NCI-H187 treated with DMSO at 0.1 percent for 48 hours (cell line): ENCODE data around the gene KCNIP1.

Source experiments
- DNase-seq: peaks from one replicate; lab custom pipeline; 2025; lab: John Stamatoyannopoulos, UW

The KCNIP1 gene

DNA sequence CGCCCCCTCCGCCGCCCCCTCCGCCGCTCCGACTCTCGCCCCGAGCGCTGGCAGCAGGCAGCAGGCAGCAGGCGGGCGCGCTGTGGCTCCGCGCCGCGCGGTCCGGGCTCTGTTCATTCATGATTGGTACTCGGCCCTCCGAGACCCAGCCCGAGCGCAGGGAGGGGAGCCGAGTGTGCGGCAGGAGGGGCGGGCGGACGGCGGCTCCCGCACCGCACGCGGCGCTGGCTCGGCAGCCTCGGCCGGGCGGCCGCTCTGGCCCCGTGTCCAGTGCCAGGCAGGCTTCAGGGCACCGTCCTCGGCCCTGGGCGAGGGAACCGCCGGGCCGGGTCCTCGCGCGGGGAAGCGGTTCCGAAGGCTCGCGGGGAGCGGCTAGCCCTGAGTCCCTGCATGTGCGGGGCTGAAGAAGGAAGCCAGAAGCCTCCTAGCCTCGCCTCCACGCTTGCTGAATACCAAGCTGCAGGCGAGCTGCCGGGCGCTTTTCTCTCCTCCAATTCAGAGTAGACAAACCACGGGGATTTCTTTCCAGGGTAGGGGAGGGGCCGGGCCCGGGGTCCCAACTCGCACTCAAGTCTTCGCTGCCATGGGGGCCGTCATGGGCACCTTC is at the start of gene KCNIP1:
Gene KCNIP1 (plus strand): TSS at position 31 of the 607 bp plus-strand sequence.
- no peak for DNase-seq

DNA sequence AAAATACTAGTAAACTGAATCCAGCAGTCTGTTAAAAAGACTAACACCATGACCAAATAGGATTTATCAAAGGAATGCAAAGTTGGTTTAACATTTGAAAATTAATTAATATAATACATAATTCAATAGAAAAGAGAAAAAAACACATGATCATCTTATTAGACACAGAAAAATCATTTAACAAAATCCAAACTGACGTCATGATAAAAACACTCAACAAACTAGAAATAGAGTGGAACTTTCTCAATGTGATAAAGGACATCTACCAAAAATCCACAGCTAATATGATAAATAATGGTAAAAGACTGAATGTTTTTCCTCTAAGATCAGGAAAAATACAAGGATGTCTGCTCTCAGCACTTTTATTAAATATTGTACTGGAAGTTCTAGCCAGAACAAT is 40.4 kb upstream of the KCNIP1 start:
- DNase-seq: no peak

DNA sequence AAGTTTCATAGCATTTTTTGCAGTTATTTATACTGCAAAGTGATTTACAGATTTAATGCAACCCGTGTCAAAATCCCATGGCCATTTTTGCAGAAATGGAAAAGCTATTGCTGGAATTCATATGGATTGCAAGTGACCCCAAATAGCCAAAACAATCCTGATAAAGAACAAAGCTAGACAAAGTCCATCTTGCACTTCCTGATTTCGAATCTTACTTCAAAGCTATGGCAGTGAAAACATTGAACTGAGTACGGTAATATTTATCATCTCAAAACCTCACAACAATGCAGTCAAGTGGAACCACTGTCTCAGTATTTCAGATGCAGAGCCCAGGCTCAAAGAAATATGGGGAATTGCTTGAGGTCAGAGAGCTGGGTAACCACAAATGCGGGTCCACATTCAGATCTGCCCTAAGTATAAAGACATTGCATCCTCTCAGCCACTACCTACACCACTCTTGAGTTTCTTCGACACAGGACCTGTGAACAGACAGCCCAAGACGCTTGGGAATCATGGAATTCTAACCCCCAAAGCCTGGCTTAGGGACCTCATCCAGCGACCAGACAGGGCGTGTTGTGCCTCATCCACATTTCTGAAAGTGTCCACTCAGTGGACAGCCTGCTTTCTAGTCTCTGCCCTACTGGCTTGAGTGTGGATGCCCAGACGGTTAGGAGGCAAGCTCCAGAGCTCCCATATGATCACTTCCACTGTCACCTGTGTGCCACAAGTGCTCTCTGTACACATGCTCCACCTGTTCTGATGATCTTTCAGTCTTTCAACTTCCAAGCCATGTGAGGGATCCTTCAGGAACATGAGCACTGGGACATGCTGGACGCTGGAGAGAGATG is 39.3 kb upstream of the KCNIP1 start:
- no peak for DNase-seq

DNA sequence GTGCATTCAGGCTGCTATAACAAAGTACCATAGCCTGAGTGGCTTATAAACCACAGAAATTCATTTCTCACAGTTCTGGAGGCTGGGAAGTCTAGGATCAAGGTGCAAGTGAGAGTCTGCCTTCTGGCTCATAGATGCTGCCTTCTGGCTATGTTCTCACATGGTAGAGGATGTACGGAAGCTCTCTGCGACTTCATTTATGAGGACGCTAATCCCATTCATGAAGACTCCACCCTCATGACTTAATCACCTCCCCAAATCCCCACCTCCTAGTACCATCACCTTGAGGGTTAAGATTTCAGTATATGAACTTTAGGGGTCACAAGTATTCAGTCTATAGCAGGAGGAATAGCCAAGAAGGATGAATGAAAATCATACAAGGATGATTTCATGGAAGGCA is 37.3 kb upstream of the KCNIP1 start:
- DNase-seq: no peak

DNA sequence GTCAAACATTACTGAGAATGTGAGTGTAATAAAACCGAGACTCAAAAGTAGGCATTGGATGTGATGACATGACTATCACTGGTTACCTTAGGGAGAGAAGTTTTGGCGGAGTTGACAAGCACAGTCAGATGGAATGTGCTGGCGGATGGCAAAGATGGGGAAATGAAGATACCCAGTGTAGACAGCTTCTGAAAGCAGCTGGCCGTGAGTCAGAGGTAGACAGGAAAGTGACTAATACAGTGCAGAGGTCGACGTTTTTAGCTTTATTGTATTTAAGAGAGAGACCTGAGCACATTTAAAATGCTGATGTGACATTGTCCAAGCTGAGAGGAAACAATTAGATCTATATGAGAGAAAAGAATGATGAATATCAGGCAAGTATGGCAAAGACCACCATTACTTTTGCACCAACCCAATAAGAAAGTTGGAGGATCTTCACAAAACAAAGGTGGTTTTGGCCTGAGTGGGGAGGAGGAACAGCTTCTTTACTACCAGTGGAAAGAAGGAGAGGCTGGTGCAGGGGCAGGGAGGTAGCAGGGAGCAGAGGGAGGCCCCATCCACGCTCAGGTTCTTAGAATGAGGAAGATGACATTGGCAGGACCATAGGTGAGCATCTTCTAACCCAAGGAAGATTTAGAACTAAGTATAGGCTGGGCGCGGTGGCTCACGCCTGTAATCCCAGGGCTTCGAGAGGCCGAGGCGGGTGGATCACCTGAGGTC is 36.7 kb upstream of the KCNIP1 start:
- no peak for DNase-seq

DNA sequence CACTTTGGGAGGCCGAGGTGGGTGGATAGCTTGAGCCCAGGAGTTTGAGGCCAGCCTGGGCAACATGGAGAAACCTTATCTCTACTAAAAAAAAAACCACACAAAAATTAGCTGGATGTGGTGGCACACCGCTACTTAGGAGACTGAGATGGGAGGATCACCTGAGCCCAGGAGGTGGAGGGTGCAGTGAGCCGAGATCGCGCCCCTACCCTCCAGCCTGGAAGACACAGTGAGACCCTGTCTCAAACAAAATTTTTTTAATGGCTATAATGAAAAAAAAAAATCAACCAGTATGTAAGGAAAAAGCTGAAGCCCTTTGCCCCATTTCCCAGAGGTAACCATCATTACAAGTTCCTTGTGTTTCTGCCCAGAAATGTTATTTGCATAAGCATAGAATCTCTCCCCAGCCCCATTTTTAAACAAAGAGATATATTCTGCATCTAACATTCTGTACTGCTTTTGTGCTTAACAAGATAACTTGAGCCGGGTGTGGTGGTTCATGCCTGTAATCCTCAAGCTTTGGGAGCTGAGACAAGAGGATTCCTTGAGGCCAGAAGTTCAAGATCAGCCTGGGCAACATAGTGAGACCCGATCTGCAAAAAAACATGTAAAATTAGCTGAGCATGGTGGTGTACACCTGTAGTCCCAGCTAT is 35.1 kb upstream of the KCNIP1 start:
- no peak for DNase-seq

DNA sequence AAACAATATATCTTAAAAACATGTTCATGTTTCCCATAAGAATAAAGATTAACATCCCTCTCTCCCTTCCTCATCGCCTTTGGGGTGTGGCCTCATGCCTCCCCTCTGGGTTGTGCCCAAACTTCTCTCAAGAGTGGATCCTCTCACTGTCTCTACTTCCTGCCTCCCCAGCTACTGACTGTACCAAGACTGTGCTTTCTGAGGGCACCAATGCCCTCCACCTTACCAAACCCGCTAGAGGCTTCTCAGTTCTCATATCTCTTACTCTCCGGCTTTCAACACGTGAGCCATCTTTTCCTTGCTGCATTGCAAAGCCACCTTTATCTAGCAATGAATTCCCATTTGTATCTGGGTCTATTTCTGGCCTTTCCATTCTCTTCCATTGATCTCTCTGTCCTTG is 34.4 kb upstream of the KCNIP1 start:
- DNase-seq: no peak

DNA sequence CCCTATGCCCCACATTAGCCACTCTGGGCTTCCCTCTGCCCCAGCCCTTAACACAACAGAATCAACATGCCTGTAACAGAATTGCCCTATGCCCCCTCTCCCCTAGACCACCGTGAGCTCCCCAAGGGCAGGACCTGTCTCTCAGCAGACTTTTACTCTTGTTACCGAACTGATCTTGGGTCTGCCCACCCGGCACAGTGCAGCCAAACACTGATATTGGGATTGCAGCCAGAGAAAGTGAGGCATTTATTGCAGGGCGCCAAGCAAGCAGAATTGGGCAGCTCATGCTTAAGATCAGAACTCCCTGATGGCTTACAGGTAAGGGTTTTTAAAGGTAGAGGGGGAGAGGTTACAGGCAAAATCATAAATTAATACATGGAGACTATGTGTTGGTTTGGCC is 33.5 kb upstream of the KCNIP1 start:
- no peak for DNase-seq

DNA sequence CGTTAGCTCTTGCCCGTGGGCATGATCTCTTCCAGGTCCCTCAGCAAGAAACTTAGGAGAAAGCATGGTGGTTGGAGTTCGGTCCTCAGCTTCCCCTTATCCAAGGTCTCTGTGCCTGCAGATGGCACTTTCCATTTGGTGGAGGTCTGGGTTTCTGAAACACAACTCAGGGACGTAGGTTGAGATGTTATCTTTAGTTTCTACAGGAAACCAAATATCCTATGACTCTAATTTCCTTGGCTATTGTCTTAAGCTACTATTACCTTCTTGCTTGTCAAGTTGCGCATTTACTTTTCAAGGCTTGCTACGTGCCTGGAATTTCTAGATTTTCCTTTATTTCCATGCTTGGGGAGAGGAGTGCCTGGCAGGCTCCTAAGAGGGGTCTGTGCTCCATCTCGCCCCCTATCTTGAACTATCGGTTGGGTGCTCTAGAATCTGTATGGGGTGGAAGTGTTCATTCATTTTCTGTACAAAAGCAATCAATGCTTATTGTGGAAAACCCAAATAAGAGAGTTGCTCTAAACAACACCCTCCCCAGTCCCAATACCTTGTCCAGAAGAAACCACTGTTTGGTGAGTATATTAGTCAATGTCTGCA is 32.9 kb upstream of the KCNIP1 start:
- no peak for DNase-seq

DNA sequence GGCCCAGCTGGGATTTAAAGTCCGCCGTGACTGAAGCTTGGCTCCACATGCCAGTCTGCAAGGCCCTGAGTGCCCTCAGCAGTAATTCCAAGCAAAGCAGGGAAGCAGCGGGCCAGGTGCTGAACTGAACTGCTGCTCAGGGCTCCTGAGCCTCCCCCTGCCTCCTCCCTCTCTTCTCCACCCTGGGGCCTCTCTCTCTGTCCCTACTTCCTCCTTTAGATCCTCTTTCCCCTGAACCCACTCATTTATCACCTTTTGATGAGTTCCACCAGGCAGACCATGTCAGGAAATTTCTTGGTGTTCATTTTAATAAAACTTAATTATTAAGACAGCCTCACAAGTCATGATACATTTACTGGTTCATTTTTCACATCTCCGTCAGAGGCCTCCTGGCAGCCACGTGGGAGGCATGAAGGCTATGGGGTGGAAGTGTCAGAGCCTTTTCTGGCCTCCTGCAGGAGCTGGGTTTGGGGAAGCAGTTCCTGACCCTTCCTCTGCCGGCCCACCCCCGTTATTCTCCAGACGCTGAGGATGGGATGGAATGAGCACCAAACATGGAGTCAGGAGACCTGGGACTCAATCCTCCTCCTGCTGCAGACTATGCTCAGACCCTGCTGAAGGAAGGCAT is 32.2 kb upstream of the KCNIP1 start:
- DNase-seq: no peak

DNA sequence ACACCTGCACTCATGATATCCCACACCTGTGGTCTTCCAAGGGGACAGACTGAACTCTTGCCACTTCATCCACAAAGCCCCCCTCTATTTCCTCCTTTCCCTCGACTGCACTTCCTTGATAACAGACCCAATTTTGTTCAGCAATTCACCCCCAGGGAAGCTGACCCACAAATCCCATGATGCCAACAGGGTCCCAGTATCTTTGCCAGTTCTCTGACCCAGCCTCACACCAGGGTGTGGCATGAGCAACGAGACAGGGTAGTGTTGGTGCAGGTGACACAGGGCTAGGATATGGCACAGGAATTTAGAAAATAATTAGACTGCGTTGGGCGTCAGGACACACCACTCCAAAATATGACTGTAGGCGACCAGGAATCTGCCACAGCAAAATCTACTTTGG is 30.2 kb upstream of the KCNIP1 start:
- no peak for DNase-seq

DNA sequence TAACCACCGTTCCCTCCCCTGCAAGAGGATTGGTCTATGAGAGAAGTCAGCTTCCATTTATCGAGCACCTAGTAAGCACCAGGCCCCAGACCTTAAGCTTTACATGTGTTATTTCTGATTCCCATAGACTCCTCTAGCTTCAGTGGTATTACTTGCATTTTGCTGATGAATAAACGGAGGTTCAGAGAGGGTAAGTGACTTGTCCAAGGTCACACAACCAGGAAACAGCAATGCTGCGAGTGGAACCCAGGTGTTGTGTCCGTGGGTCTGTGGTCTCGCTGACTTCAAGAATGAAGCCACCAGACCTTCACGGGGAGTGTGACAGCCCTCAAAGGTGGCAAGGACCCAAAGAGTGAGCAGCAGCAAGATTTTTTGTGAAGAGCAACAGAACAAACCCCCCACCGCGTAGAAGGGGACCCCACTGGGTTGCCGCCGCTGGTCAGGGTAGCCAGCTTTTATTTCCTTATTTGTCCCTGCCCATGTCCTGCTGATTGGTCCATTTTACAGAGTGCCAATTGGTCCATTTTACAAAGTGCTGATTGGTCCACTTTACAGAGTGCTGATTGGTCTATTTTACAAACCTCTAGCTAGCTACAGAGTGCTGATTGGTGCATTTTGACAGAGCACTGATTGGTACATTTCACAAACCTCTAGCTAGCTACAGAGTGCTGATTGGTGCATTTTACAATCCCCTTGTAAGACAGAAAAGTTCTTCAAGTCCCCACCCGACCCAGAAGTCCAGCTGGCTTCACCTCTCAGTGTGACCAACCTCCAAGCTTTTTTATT is 29.1 kb upstream of the KCNIP1 start:
- no peak for DNase-seq

DNA sequence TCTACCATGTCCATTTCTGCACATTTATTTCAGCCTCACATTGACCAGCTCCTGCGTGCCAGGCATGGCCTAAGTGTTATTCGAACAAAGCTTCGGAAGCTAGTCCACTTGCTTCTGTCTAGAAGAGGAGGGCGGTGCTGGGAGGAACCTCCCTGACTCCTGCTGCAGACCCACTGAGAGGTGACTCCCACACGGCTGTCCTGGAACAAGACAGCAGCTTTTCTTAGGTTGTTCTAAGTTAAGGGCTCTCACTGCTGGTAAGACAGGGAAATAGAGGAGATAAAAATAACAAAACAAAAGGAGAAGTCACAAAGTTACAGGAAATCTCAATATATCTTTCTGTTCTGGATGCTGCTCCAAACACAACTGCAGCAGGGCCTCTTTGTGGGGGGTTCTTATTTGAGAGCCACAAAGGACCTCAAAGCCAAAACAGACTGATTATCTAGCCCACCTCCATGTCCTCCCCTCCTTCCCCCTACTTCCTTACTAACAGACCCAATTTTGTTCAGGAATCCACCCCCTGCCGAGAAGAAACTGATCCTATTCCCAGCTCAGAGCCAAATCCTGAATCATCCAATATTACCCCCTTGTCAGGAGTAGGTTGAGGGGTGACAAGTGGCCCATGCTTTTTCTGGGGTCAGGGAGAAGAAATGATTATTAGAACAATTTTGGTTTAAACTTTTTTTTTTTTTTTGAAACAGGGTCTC is 28.4 kb upstream of the KCNIP1 start:
- no peak for DNase-seq

DNA sequence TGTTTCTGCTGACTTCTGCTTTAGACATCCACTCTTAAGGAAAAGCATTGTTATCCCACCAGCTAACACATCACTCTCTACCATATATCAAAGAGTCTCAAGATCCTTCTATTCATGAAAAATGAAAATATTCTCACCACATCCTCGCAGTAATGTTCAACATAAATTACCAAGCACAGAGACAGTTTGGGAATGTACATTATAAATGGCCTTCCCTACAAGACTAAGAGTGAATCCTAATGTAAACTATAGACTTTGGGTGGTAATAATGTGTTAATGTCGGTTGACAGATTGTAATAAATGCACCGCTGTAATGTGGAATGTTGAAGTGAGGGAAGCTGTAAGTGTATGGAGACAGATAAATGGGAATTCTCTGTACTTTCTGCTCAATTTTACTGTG is 27.1 kb upstream of the KCNIP1 start:
- DNase-seq: no peak

DNA sequence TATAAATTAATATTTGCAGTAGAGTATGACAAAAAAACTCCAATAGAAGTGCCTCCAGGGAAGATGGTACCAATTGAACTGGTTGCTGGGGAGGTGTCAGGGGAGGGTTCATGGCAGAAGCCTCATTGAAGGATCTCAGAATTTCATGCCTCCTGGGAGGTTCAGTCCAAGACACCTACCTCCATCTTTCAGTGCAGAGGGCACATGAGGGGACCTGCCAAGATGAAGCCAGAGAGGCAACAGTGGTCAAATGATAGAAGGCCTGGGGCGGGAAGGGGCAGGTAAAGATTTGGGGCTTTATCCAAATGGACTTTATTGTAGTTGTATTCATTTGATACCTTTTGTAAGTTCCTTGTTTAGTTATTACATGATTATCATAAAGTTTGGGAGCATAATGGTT is 25.9 kb upstream of the KCNIP1 start:
- no peak for DNase-seq

DNA sequence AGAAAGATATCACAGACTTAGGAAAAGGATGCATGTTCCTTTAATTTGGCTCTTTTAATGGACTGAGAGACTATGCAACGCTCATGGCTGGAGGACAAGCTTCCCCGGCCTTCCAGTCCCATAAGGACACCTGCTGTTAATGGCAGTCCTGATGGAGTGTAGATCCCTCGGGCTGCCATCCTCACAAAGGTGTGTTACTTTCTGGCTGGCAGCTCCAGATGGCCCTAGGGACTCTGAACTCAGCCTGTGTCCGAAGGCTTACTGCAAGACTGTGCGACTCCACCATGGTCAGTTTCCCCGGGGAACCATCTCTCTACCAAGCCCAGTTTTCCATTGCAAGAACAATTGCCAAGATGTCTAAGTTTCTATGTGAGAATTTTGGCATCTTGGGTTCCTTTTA is 25.5 kb upstream of the KCNIP1 start:
- no peak for DNase-seq

DNA sequence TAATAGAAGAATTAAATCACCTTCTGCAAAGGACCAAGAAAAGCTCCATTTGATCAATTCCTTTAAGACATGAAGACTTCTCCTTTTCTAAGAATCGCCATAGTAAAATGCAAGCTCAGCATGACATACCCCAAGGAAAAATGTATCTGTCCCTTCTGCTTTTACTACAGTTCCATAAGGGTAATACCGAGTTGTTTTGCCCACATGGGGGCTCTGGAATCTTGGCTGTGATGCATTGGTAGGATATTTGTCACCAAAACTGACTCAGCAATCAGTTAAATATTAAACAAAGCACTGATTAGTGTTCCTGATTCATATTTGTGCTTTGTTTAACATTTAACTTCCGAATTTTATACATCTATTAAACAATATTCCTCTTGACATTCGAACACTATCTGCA is 24.3 kb upstream of the KCNIP1 start:
- DNase-seq: no peak

DNA sequence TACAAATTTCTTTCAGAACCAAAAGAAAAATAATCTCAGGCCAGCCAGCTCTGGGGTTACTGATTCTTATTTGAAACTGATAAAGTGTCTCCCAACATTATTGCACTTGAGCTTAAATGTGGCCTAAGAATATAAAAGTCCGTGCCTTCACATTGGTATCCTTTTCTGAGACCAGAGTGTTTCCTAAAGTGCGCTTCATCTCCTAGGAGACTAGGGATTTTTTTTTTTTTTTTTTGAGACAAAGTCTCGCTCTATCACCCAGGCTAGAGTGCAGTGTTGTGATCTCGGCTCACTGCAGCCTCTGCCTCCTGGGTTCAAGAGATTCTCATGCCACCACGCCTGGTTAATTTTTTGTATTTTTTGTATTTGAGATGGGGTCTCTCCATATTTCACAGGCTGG is 23.6 kb upstream of the KCNIP1 start:
- no peak for DNase-seq

DNA sequence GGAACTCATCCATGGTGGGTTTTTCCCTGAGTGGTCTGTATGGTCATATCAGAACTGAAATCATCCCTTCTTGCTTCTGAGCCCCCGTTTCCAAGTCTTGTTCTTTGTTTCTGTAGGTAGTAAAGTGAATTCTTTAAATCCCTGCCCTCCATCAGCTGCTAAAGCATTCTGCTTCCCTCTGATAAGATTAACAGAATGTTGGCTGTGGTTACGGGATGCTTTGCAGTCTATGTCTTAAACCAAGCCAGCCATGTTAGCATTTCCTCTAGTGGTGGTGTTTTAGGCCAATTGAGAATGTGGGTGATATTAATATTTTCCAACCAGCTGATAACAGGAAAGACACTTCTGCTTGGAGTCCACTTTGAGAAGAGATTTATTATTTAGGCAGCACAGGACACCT is 22.0 kb upstream of the KCNIP1 start:
- DNase-seq: no peak

DNA sequence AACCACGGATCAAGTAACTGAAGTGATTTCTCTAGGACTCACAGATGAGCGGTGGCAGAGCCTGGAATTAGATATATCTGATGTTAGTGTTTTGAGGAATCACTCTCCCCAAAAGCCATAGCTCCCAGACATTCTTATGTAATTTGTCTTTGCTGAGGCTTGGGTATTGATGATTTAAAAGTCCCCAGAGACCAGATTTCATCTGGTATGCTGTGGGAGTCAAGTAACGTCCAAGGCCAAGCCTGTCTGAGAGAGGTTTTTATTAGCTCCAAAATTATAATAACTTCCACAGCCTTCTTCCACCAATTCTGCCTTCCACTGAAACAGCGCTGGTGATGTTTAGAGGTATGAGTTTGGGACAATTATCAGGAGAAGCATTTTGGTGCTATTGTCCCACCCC is 21.3 kb upstream of the KCNIP1 start:
- no peak for DNase-seq
